Measurements from ENCODE around the gene DNLZ.

- TF ChIP-seq CTCF (IDR thresholded peaks at IDR 0.05; ENCODE audit: low read depth, low read length, missing input control) (no peak), REST (IDR thresholded peaks at IDR 0.05) (no peak), MAX (IDR thresholded peaks at IDR 0.05) (no peak), YY1 (IDR thresholded peaks at IDR 0.05) (no peak), RXRA (IDR thresholded peaks at IDR 0.05) (no peak), SP1 (IDR thresholded peaks at IDR 0.05) (no peak), TAF1 (conservative IDR thresholded peaks at IDR 0.05) (no peak)
These were observed 47.2 kb downstream of the DNLZ start for GRCh38 chr9:136316271-136316751.
